ENCODE results near the gene ALDH16A1. TPM values are rescaled to one million over a fixed set of nuclear protein-coding genes. Genes with fewer than 3 reads are reported as not detected.
A peak's percentile ranks its signal among the peaks of the same experiment; 100 is the strongest.

ALDH16A1 gene
- total RNA-seq, 2 donors from 2014 or later: 25.9 to 38.9 TPM

- H3K4me1 ChIP-seq: peaks cover 6% of the 10 kb centered on the region
- no peaks in the 10 kb centered on the region for H3K9me3 ChIP-seq
- H3K27me3 ChIP-seq: no peaks in the 10 kb centered on the region
- DNase-seq (no peak), ATAC-seq (no peak)
- no peaks in the 10 kb centered on the region for H3K36me3 ChIP-seq (replicated peaks in 1 of 2; ENCODE audit: insufficient read depth in 1 of 2, low read depth in 2 of 2)
- H3K4me3 ChIP-seq: no peak overlapping the region
- 17 to 18% methylated on average over 11 of the region's 11 CpGs for WGBS, 2 donors
- no peak for TF ChIP-seq CTCF (IDR thresholded peaks at IDR 0.05)
- no peak for TF ChIP-seq POLR2A (IDR thresholded peaks at IDR 0.05)
- intact Hi-C loops (cut with DNase I): no loop called here
- peak overlapping the region in 2 of 4 donors; percentile 66 to 75 for H3K27ac ChIP-seq
Observed at GRCh38 chr19:49474542-49474924, 21.5 kb downstream of the ALDH16A1 start.

DNA sequence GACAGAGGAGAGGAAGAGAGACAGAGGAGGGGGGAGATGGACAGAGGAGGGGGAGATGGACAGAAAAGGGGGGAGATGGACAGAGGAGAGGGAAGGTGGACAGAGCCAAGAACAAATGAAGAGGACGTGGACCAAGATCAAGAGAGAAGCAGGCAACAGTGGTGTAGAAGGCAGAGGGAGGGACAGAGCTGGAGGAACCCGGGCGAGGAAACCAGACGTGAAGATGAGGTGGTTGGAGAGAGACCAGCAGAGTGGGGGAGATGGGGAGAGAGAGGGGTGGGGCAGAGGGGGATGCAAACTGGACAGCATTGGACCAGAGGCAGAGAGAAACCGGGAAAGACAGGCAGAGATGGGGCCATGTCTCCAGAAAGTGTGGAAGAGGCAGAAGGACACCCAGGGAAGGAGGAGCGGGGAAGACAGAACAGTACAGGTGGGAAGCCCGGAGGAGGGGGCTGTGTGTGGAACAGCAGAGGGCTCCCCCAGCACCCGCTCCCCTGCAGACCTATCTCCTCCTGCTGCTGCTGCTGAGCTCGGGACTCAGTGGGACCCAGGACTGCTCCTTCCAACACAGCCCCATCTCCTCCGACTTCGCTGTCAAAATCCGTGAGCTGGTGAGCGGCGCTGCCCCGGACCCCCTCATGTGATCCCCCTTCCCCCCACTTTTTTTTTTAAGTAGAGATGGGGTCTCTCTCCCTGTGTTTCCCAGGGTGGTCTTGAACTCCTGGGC is 22.3 kb downstream of the ALDH16A1 start:
- H3K9me3 ChIP-seq: no peaks in the 10 kb centered on the region
- no peaks in the 10 kb centered on the region for H3K36me3 ChIP-seq (replicated peaks in 1 of 2; ENCODE audit: insufficient read depth in 1 of 2, low read depth in 2 of 2)
- no peak overlapping the region for H3K4me3 ChIP-seq
- H3K4me1 ChIP-seq: peaks cover 6% of the 10 kb centered on the region
- DNase-seq (no peak), ATAC-seq (no peak)
- H3K27me3 ChIP-seq: no peaks in the 10 kb centered on the region
- intact Hi-C loops (cut with DNase I): no loop called here
- no peak for TF ChIP-seq POLR2A (IDR thresholded peaks at IDR 0.05)
- TF ChIP-seq CTCF (IDR thresholded peaks at IDR 0.05): no peak
- 62 to 67% methylated on average over 13 to 15 of the region's 15 CpGs for WGBS, 2 donors
- H3K27ac ChIP-seq: peak overlapping the region in 1 of 4 donors; percentile 25

DNA sequence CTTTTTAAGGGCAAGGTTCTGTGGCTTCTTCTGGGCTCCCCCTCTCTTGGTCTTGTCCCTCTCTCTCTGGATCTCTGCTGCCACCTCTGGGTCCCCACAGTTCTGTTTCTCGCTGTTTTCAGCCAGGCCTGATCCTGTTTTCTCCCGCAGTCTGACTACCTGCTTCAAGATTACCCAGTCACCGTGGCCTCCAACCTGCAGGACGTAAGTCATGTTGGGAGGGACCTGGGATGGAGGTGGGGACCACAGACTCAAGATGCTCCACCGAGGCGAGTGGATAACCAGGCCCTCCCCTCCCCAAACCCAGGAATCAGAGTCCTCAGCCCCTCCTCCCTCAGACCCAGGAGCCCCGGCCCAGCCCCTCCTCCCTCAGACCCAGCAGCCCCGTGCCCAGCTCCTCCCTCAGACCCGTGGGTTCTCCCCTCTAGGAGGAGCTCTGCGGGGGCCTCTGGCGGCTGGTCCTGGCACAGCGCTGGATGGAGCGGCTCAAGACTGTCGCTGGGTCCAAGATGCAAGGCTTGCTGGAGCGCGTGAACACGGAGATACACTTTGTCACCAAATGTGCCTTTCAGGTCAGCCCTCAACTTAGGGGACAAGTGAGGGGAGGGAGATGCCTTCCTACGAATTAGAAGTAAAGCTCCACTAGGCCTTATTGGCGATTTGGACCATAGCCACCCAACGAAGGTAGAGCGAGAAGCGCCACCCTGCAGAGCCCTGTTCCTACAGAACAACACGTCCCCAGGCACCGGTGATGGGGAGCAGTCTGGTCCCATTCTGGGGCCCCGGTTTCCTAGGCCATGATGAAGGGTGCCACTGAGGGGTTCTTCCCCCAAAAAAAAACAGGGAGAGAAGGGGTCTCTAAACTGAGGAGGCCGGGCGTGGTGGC is 23.2 kb downstream of the ALDH16A1 start:
- 56 to 72% methylated on average over 14 to 27 of the region's 27 CpGs for WGBS, 2 donors
- H3K9me3 ChIP-seq: no peaks in the 10 kb centered on the region
- no peak for TF ChIP-seq POLR2A (IDR thresholded peaks at IDR 0.05)
- TF ChIP-seq CTCF (IDR thresholded peaks at IDR 0.05): no peak
- no peaks in the 10 kb centered on the region for H3K27me3 ChIP-seq
- no peaks in the 10 kb centered on the region for H3K36me3 ChIP-seq (replicated peaks in 1 of 2; ENCODE audit: insufficient read depth in 1 of 2, low read depth in 2 of 2)
- intact Hi-C loops (cut with DNase I): no loop called here
- no peak overlapping the region for H3K27ac ChIP-seq
- no peak for ATAC-seq
- DNase-seq: no peak
- no peak overlapping the region for H3K4me3 ChIP-seq
- H3K4me1 ChIP-seq: peaks cover 6% of the 10 kb centered on the region

DNA sequence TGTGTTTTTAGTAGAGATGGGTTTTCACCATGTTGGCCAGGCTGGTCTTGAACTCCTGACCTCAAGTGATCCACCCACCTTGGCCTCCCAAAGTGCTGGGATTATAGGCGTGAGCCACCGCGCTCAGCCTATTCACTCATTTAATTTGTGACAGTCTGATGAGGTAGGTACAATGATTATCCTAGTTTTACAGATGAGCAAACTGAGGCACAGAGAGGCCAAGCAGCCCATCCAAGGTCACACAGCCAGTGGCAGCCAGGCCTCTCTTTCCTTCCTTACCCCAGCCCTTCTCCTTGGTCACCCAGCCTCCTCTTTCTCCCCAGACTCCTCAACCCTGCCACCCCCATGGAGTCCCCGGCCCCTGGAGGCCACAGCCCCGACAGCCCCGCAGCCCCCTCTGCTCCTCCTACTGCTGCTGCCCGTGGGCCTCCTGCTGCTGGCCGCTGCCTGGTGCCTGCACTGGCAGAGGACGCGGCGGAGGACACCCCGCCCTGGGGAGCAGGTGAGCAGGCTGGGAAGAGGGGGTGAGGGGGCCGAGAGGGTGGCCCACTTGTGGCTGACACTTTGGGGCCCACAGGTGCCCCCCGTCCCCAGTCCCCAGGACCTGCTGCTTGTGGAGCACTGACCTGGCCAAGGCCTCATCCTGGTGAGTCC is 27.1 kb downstream of the ALDH16A1 start:
- DNase-seq: no peak
- 85 to 91% methylated on average over 13 to 14 of the region's 14 CpGs for WGBS, 2 donors
- TF ChIP-seq POLR2A (IDR thresholded peaks at IDR 0.05): no peak
- no peak for TF ChIP-seq CTCF (IDR thresholded peaks at IDR 0.05)
- H3K36me3 ChIP-seq (replicated peaks in 1 of 2; ENCODE audit: insufficient read depth in 1 of 2, low read depth in 2 of 2): no peaks in the 10 kb centered on the region
- no peak overlapping the region for H3K27ac ChIP-seq
- H3K4me1 ChIP-seq: no peaks in the 10 kb centered on the region
- intact Hi-C loops (cut with DNase I): no loop called here
- H3K4me3 ChIP-seq: no peak overlapping the region
- H3K9me3 ChIP-seq: no peaks in the 10 kb centered on the region
- no peak for ATAC-seq
- no peaks in the 10 kb centered on the region for H3K27me3 ChIP-seq

All from body of pancreas (tissue), 4 donors.